GM21528 (cell line): ENCODE data around the gene TRAF5.
"Not testable (repeated sequence)": the region's sequence is repeated elsewhere in the genome, so short reads cannot be mapped to it uniquely, and the experiment has no call there.

Source experiments
- ATAC-seq: cut with Tn5 transposase; IDR thresholded peaks from one replicate; pipeline ENCODE4 v1.9.1; 2021; ENCODE audit warnings: mild to moderate bottlenecking, moderate library complexity; ENCODE audit not compliant: unreplicated experiment, low FRiP score

The TRAF5 gene

GRCh38 chr1:211375949-211376348 lies 49.3 kb downstream of the TRAF5 start:
- ATAC-seq: no peak

GRCh38 chr1:211376807-211377470 lies 50.3 kb downstream of the TRAF5 start:
- ATAC-seq: no peak

DNA sequence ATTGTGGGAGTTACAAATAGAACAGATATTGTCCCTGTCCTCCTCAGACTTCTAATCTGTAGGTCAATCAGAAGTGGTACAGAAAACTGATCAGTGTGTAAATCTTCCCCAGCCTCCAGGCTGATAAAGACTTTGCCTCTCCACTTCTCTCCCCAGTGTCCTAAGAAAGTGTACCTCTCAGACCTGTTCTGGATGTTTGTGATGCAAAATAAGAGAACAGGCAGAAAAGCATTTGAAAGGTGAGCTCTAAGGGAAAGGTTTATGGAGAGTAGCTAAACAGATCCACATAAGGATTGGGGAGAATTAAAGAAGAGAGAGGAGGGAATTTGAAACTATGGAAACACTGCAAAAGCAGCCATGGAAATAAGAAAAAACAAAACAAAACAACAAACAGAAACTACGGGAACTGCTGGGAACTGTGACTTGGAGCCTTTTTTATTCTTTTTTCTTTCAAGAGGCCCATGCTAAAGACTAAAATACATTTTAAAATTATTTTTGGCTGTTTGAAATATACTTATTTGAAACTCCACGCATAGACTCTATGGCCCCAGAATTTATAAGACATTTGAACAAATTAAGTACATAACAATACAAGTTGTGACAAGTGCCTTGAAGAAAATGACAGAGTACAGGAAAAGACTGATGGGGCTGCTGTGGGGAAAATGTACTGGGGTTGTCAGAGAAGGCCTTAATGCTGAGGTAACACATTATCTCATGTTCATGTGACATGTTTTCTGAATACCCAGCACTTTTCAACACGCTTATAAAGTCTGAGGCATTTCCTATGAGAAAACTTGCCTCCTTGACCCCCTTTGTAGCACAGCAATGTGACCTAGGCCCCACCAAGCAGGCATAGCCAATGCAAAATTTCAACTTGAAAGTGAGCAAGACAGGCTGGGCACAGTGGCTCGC lies 51.2 kb downstream of the TRAF5 start:
- ATAC-seq: no peak

- ATAC-seq: no peak
These were observed 52.2 kb downstream of the TRAF5 start for GRCh38 chr1:211378844-211379243.

GRCh38 chr1:211379446-211379845 lies 52.8 kb downstream of the TRAF5 start:
- ATAC-seq: no peak

GRCh38 chr1:211381481-211382181 lies 55.0 kb downstream of the TRAF5 start:
- ATAC-seq: no peak

- ATAC-seq: no peak
These were observed 55.6 kb downstream of the TRAF5 start for GRCh38 chr1:211382182-211382713.

DNA sequence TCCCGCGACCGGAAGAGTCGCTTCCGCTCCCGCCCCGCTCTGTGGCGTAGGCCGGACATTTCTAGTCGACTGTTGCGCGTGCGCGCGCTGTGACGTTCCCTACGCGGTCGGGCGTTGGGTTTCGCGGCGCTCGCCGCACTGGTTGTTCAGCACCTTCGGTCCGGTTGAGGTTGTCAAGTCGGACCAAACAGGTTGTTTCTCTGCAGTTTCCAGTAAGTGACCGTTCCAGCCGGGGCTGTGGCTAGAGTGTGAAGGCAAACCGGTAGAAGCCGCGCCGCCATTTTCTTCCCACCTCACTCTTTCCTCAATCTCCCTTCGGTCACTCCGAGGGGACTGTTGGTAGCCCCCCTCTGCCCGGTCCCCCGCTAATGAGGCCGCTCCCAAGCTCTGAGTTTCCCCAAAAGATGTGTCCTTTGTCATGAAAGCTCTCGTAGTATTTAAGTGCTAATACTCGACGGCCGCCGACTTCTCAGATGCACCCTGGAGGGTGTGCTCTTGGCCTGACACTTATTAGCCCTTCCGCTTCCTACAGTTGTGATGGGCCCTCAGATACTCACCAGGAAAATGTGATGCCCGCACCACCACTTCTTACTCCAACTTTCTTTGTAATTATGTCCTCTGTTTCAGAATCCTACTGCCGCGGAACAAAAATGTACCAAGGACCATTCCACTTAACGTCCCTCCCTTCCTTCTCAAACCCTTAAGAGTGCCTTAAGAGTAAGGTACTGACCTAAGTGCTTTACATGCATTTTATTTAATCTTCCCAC lies 56.3 kb downstream of the TRAF5 start:
- ATAC-seq: peak; percentile 95

- ATAC-seq: no peak
These were observed 57.9 kb downstream of the TRAF5 start for GRCh38 chr1:211384524-211384923.

- ATAC-seq: no peak
These were observed 60.3 kb downstream of the TRAF5 start for GRCh38 chr1:211386921-211387320.

DNA sequence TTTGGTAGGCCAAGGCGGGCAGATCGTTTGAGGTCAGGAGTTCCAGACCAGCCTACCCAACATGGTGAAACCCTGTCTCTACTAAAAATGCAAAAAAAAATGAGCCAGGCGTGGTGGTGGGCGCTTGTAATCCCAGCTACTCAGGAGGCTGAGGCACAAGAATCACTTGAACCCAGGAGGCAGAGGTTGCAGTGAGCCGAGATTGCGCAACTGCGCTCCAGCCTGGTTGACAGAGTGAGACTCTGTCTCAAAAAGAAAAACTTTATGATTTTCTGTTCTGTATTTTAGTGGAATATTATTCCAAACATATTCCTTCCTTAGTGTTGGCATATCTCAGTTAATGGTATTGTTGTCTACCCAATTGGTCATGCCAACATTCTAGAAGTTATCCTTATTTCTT lies 64.2 kb downstream of the TRAF5 start:
- ATAC-seq: not testable (repeated sequence)

DNA sequence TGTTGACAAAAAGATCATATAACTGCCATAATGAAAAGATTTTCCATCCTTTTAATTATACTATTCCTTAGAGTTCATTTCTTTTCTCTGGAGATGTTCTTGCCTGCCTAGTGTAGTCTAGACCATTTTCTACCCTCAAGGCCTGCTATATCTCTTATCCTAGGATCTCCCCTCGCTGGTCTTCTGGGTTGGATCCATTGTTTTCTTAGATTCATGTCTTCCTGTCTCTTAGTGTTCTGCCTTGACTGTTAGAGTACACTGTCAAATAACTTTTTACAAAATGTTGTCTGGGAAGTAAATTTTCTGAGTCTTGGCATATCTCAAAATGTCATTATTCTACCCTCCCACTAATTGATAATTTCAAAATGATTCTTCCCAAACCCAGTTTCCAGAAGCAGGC lies 66.6 kb downstream of the TRAF5 start:
- ATAC-seq: no peak

DNA sequence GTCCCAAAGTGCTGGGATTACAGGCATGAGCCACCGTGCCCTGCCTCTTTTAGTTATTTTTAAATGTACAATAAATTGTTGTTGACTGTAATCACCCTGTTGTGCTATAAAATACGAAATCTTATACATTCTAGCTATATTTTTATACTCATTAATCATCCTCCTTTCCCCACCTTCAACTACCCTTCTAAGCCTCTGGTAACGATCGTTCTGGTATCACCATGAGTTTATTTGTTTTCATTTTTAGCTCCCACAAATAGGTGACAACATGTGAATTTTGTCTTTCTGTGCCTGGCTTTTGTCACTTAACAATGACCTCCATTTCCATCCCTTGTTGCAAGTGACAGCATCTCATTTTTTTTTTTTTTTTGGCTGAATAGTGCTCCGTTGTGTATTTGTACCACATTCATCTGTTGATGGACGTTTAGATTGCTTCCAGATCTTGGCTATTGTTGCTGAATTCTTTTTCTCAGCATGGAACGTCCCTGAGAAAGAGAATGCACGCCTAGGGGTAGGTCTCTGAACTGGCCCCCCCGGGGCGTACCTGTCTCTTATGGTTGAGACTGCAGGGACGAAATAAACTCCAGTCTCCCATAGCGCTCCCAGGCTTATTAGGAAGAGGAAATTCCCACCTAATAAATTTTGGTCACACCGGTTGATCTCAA lies 71.8 kb downstream of the TRAF5 start:
- not testable (repeated sequence) for ATAC-seq

- not testable (repeated sequence) for ATAC-seq
These were observed 73.3 kb downstream of the TRAF5 start for GRCh38 chr1:211399851-211400393.

DNA sequence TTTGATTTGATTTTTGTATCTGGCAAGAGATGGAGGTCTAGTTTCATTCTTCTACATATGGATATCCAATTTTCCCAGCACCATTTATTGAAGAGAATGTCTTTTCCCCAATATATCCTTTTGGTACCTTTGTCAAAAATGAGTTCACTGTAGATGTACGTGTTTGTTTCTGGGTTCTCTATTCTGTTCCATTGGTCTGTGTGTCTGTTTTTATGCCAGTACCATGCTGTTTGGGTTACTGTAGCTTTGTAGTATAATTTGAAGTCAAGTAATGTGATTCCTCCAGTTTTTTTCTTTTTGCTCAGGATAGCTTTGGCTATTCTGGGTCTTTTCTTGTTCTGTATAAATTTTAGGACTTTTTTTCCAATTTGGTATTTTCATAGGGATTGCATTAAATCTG lies 75.1 kb downstream of the TRAF5 start:
- ATAC-seq: not testable (repeated sequence)

DNA sequence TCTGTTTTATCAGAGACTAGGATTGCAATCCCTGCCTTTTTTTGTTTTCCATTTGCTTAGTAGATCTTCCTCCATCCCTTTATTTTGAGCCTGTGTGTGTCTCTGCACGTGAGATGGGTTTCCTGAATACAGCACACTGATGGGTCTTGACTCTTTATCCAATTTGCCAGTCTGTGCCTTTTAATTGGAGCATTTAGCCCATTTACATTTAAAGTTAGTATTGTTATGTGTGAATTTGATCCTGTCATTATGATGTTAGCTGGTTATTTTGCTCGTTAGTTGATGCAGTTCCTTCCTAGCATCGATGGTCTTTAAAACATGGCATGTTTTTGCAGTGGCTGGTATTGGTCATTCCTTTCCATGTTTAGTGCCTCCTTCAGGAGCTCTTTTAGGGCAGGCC lies 79.5 kb downstream of the TRAF5 start:
- ATAC-seq: not testable (repeated sequence)

DNA sequence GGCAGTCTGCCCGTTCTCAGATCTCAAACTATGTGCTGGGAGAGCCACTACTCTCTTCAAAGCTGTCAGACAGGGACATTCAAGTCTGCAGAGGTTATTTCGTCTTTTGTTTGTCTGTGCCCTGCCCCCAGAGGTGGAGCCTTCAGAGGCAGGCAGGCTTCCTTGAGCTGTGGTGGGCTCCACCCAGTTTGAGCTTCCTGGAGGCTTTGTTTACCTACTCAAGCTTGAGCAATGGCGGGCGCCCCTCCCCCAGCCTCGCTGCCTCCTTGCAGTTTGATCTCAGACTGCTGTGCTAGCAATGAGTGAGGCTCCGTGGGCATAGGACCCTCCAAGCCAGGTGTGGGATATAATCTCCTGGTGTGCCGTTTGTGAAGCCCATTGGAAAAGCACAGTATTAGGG lies 81.1 kb downstream of the TRAF5 start:
- ATAC-seq: not testable (repeated sequence)

- no peak for ATAC-seq
These were observed 85.0 kb downstream of the TRAF5 start for GRCh38 chr1:211411639-211412038.

DNA sequence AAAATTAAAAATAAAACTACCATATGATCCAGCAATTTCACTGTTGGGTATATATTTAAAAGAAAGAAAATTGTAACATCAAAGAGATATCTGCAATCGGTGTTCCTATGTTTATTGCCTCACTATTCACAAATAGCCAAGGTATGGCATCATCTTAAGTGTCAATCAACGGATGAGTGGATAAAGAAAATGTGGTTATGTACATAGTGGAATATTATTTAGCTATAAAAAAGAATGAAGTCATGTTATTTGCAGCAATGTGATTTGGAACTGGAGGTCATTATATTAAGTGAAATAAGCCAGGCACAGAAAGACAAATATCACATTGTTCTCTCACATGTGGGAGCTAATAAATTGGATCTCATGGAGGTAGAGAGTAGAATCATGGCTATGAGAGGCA lies 89.1 kb downstream of the TRAF5 start:
- ATAC-seq: no peak
